Fibroblast of peridontal ligament (primary cell): ENCODE data around the gene CHCT1.
"Not testable (repeated sequence)": the region's sequence is repeated elsewhere in the genome, so short reads cannot be mapped to it uniquely, and the experiment has no call there.

ENCODE experiments used
- DNase-seq: peaks from one replicate; pipeline ENCODE4 v3.0.0-alpha.2; 2010; ENCODE audit errors: extremely low read depth

CHCT1 gene

GRCh38 chr17:60398227-60398959 is 23.9 kb upstream of the CHCT1 start:
- no peak for DNase-seq

GRCh38 chr17:60401819-60402218 is 20.5 kb upstream of the CHCT1 start:
- no peak for DNase-seq

- no peak for DNase-seq
Observed at GRCh38 chr17:60403523-60403810, 18.8 kb upstream of the CHCT1 start.

- no peak for DNase-seq
Observed at GRCh38 chr17:60403962-60404361, 18.3 kb upstream of the CHCT1 start.

GRCh38 chr17:60406887-60407286 is 15.4 kb upstream of the CHCT1 start:
- DNase-seq, result no peak

- no peak for DNase-seq
Observed at GRCh38 chr17:60410001-60410400, 12.3 kb upstream of the CHCT1 start.

- DNase-seq, result no peak
Observed at GRCh38 chr17:60412701-60413100, 9.6 kb upstream of the CHCT1 start.

- DNase-seq, result no peak
Observed at GRCh38 chr17:60415146-60415545, 7.1 kb upstream of the CHCT1 start.

- DNase-seq, result peak; percentile 16
Observed at GRCh38 chr17:60416368-60416925, 5.8 kb upstream of the CHCT1 start.

- DNase-seq, result not testable (repeated sequence)
Observed at GRCh38 chr17:60419003-60419402, 3.3 kb upstream of the CHCT1 start.

- not testable (repeated sequence) for DNase-seq
Observed at GRCh38 chr17:60419875-60420274, 2.4 kb upstream of the CHCT1 start.

GRCh38 chr17:60421273-60422161 is 772 bp upstream of the CHCT1 start:
- DNase-seq, result peak; percentile 47

- no peak for DNase-seq
Observed at GRCh38 chr17:60423865-60424264, 1.6 kb downstream of the CHCT1 start.

GRCh38 chr17:60425626-60426025 is 3.3 kb downstream of the CHCT1 start:
- no peak for DNase-seq

GRCh38 chr17:60426596-60426995 is 4.3 kb downstream of the CHCT1 start:
- DNase-seq, result no peak

GRCh38 chr17:60428491-60428890 is 6.2 kb downstream of the CHCT1 start:
- DNase-seq, result not testable (repeated sequence)

- DNase-seq, result not testable (repeated sequence)
Observed at GRCh38 chr17:60430561-60430960, 8.3 kb downstream of the CHCT1 start.

- DNase-seq, result not testable (repeated sequence)
Observed at GRCh38 chr17:60433021-60433997, 11.0 kb downstream of the CHCT1 start.

- DNase-seq, result peak; percentile 97
Observed at GRCh38 chr17:60435244-60436167, 13.2 kb downstream of the CHCT1 start.

- DNase-seq, result no peak
Observed at GRCh38 chr17:60436676-60437075, 14.4 kb downstream of the CHCT1 start.

GRCh38 chr17:60439501-60439900 is 17.2 kb downstream of the CHCT1 start:
- peak; percentile 76 for DNase-seq
